K562 (cell line): ENCODE measurements around the gene YKT6. TPM values are rescaled to one million over a fixed set of nuclear protein-coding genes. Genes with fewer than 3 reads are reported as not detected.

Source experiments
- ATF7 ChIP-seq: fragments of 450-650 bp; IDR thresholded peaks from 2 replicates; pipeline ENCODE4 v1.7.1; 2014; ENCODE audit warnings: mild to moderate bottlenecking, moderate library complexity
- CCNT2 ChIP-seq: IDR thresholded peaks from 2 replicates; pipeline ENCODE4 v1.6.1; 2011; ENCODE audit warnings: borderline replicate concordance, low read depth, mild to moderate bottlenecking, moderate library complexity, mixed read lengths, low read length; ENCODE audit not compliant: insufficient read length; ENCODE audit errors: extremely low read depth
- CSDE1 ChIP-seq, 2 experiments: fragments of 450-650 bp; IDR thresholded peaks; 2 replicates each; pipeline ENCODE4 v1.6.1; 2016; ENCODE audit warnings: mild to moderate bottlenecking in 1 of 2
- FIP1L1 ChIP-seq: fragments of 200-400 bp; formaldehyde crosslinking; IDR thresholded peaks from 2 replicates; pipeline ENCODE4 v1.6.1; 2018; ENCODE audit warnings: mild to moderate bottlenecking, low read depth, low read length; ENCODE audit not compliant: poor library complexity, severe bottlenecking
- GMEB1 ChIP-seq: fragments of 250-450 bp; sonication (Bioruptor Pico); IDR thresholded peaks from 2 replicates; pipeline ENCODE4 v1.4.0; 2020; ENCODE audit warnings: mild to moderate bottlenecking
- HMGN3 ChIP-seq: IDR thresholded peaks from 2 replicates; pipeline ENCODE4 v1.6.1; 2011; ENCODE audit warnings: borderline replicate concordance, low read depth, mild to moderate bottlenecking, mixed read lengths, low read length; ENCODE audit not compliant: insufficient read length; ENCODE audit errors: extremely low read depth
- NFYB ChIP-seq: IDR thresholded peaks from 2 replicates; pipeline ENCODE4 v1.6.1; 2011; ENCODE audit warnings: mild to moderate bottlenecking, moderate library complexity; ENCODE audit not compliant: insufficient read length; ENCODE audit errors: extremely low read depth
- RBM25 ChIP-seq: fragments of 200-400 bp; formaldehyde crosslinking; IDR thresholded peaks from 2 replicates; pipeline ENCODE4 v1.6.1; 2018; ENCODE audit warnings: low read length, low read depth, moderate library complexity; ENCODE audit not compliant: severe bottlenecking
- TAF1 ChIP-seq: IDR thresholded peaks from 2 replicates; pipeline ENCODE4 v1.6.1; 2011; ENCODE audit warnings: mild to moderate bottlenecking, low read length, moderate library complexity; ENCODE audit not compliant: insufficient read depth, control insufficient read depth, severe bottlenecking; ENCODE audit errors: extremely low read depth
- TARDBP ChIP-seq: fragments of 450-650 bp; IDR thresholded peaks from 2 replicates; pipeline ENCODE4 v1.6.1; 2016
- TBP ChIP-seq: optimal IDR thresholded peaks from 2 replicates; pipeline ENCODE3; 2011; ENCODE audit warnings: low read depth, low read length, improper control_type of control experiment
- TCF15 ChIP-seq: fragments of 250-450 bp; sonication (Bioruptor Pico); IDR thresholded peaks from 2 replicates; pipeline ENCODE4 v1.8.0; 2022; ENCODE audit warnings: moderate library complexity, mild to moderate bottlenecking, inconsistent platforms
- TFAM ChIP-seq: fragments of 250-450 bp; sonication (Bioruptor Pico); conservative IDR thresholded peaks from 2 replicates; pipeline ENCODE4 v1.5.0; 2021; ENCODE audit warnings: mild to moderate bottlenecking, moderate library complexity
- TOE1 ChIP-seq, 2 experiments: fragments of 450-650 bp in 1 of 2; sonication (generic) in 1 of 2; formaldehyde crosslinking in 1 of 2; IDR thresholded peaks; 2 replicates each; pipeline versions ENCODE4 v1.7.1 to v1.8.0; 2016 to 2022; ENCODE audit warnings: borderline replicate concordance in 2 of 2, mild to moderate bottlenecking in 2 of 2, antibody characterized with exemption in 1 of 2, inconsistent platforms in 1 of 2, low read depth in 1 of 2, missing genetic modification reagents in 1 of 2, moderate library complexity in 1 of 2
- TSHZ1 ChIP-seq: fragments of 250-450 bp; sonication (Bioruptor Pico); IDR thresholded peaks from 2 replicates; pipeline ENCODE4 v1.4.0; 2020; ENCODE audit warnings: mild to moderate bottlenecking, moderate library complexity
- U2AF1 ChIP-seq: fragments of 200-400 bp; formaldehyde crosslinking; optimal IDR thresholded peaks from 2 replicates; pipeline ENCODE3; 2017; ENCODE audit warnings: mild to moderate bottlenecking, low read depth, low read length, moderate library complexity
- ZFX ChIP-seq: sonication (generic); formaldehyde crosslinking; IDR thresholded peaks from 2 replicates; pipeline ENCODE4 v1.8.0; 2022; ENCODE audit warnings: mild to moderate bottlenecking, missing genetic modification reagents, moderate library complexity
- ZNF23 ChIP-seq: fragments of 250-450 bp; sonication (Bioruptor Pico); IDR thresholded peaks from 2 replicates; pipeline ENCODE4 v1.4.0; 2020; ENCODE audit warnings: mild to moderate bottlenecking
- ZNF511 ChIP-seq: sonication (generic); formaldehyde crosslinking; IDR thresholded peaks from 2 replicates; pipeline ENCODE4 v1.8.0; 2022; ENCODE audit warnings: mild to moderate bottlenecking, missing genetic modification reagents
- ZNF764 ChIP-seq: fragments of 250-450 bp; sonication (Bioruptor Pico); IDR thresholded peaks from 2 replicates; pipeline ENCODE4 v1.4.0; 2020; ENCODE audit warnings: low read depth, mild to moderate bottlenecking, moderate library complexity
- polyA plus RNA-seq, 8 experiments: library from polyadenylated mRNA; depleted of rRNA in 4 of 8; stranded (reverse) in 5 of 8; unstranded in 3 of 8; fragments of >200 nt; fragmentation: Nextera tagmentation in 2 of 8; fragmentation: Illumina TruSeq in 1 of 8; extraction: Ambion mirVana in 2 of 8; extraction: Trizol in 1 of 8; gene quantifications; 2 replicates each; pipeline versions ENCODE4 v1.2.1 to v1.2.3, GENCODE V29; 2011 to 2014; ENCODE audit warnings: inconsistent platforms in 1 of 8, missing spikeins in 1 of 8
- total RNA-seq, 7 experiments: library from RNA; depleted of rRNA in 6 of 7; stranded (reverse); fragments of >200 nt in 6 of 7; fragmentation: Illumina TruSeq in 2 of 7; extraction: Trizol in 2 of 7; gene quantifications; 2 replicates each; pipeline versions ENCODE4 v1.2.1 to v1.2.3, GENCODE V29; 2011 to 2021; ENCODE audit warnings: low replicate concordance in 1 of 7

Gene YKT6
- total and polyA plus RNA-seq, 9 of the 15 experiments (the other 6 are each of a cell fraction or from before 2014, with no cell fraction given) = 1.6 to 90.6 (median 75.1) TPM

- TF ChIP-seq HMGN3 (peak; percentile 40), FIP1L1 (peak; percentile 75), CSDE1 (IDR thresholded peaks at IDR 0.05) (no peak), TOE1 (IDR thresholded peaks at IDR 0.05; ENCODE audit: borderline replicate concordance) (no peak), TOE1 (CRISPR knock-in tag; IDR thresholded peaks at IDR 0.05; ENCODE audit: borderline replicate concordance, low read depth) (no peak), U2AF1 (peak; percentile 50), NFYB (no peak), TCF15 (no peak), TAF1 (peak; percentile 92), ATF7 (peak; percentile 70), TSHZ1 (CRISPR knock-in tag) (no peak), ZFX (peak; percentile 78), ZNF764 (CRISPR knock-in tag) (no peak), GMEB1 (CRISPR knock-in tag) (peak; percentile 59), TBP (peak; percentile 70), RBM25 (no peak), CCNT2 (peak; percentile 77), ZNF23 (CRISPR knock-in tag) (no peak), TARDBP (no peak), ZNF511 (CRISPR knock-in tag) (peak; percentile 52; the same call in 1 of the 2 replicates), TFAM (CRISPR knock-in tag) (no peak)
Measured at GRCh38 chr7:44200699-44201461, at the start of gene YKT6 (continued).
